Measurements from ENCODE around the gene PDE9A. TPM values are rescaled to one million over a fixed set of nuclear protein-coding genes. Genes with fewer than 3 reads are reported as not detected.

PDE9A gene
- total and polyA plus RNA-seq, 3 donors from 2014 or later: 5.7 to 6.4 (median 6.3) TPM

DNA sequence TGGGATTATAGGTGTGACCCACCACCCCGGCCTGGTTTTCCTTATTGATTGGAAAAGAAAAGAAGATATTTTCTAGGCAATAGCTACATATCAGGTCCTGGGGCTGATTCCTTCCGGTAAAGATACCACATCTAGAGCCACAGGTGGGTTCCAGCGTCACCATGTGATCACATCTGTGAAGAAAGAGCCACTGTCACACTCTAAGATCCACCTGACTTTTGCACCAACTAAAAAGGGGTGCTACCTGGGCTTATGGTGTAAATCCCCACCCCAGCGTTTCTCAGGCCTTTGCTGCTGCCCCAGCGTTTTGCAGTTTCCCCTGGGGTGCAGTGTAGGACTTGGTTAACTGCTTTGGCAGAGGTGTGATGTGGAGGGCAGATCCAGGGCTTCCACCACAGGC is 22.3 kb upstream of the PDE9A start:
- Histone ChIP-seq H3K36me3 (ENCODE audit: low read depth, missing control alignments) (no peaks in the 10 kb centered on the region), H3K4me1 (no peaks in the 10 kb centered on the region)

DNA sequence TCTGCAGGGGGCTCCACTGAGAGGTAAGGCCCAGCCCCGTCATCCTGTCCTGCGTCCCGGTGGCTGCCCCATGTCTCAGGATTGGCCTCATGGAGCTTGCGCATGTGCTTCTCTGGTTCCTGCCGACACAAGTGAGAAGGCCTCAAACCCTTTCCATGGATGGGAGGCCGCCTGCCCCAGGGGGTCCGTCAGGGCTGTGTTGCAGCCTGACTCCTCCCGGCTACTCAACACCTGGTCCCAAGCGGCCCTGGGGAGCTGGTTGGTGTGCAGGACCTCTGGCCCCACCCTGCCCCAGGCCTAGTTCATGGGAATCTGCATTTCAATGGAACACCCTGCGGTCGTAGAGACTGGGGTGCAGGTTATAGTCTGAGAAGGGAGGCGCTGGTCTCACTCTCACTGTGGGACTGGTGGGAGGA is 21.1 kb upstream of the PDE9A start:
- no peak for DNase-seq
- TF ChIP-seq, protein P1, sequence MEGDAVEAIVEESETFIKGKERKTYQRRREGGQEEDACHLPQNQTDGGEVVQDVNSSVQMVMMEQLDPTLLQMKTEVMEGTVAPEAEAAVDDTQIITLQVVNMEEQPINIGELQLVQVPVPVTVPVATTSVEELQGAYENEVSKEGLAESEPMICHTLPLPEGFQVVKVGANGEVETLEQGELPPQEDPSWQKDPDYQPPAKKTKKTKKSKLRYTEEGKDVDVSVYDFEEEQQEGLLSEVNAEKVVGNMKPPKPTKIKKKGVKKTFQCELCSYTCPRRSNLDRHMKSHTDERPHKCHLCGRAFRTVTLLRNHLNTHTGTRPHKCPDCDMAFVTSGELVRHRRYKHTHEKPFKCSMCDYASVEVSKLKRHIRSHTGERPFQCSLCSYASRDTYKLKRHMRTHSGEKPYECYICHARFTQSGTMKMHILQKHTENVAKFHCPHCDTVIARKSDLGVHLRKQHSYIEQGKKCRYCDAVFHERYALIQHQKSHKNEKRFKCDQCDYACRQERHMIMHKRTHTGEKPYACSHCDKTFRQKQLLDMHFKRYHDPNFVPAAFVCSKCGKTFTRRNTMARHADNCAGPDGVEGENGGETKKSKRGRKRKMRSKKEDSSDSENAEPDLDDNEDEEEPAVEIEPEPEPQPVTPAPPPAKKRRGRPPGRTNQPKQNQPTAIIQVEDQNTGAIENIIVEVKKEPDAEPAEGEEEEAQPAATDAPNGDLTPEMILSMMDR (IDR thresholded peaks at IDR 0.05): no peak
- no peak for TF ChIP-seq POLR2A (IDR thresholded peaks at IDR 0.05)

More for the DNA sequence above, 22.3 kb upstream of the PDE9A start:
- TF ChIP-seq, protein P1 (IDR thresholded peaks at IDR 0.05): no peak
- no peak for TF ChIP-seq POLR2A (IDR thresholded peaks at IDR 0.05)
- intact Hi-C loops (cut with DNase I; ENCODE audit: low total_unique reads): no loop called here
- H3K9me3 ChIP-seq: no peaks in the 10 kb centered on the region
- DNase-seq: no peak
- no peaks in the 10 kb centered on the region for H3K27me3 ChIP-seq
- no peak overlapping the region for H3K4me3 ChIP-seq
- 80 to 90% methylated on average over 4 to 5 of the region's 5 CpGs for WGBS, 2 donors
- no peak overlapping the region for H3K27ac ChIP-seq

DNA sequence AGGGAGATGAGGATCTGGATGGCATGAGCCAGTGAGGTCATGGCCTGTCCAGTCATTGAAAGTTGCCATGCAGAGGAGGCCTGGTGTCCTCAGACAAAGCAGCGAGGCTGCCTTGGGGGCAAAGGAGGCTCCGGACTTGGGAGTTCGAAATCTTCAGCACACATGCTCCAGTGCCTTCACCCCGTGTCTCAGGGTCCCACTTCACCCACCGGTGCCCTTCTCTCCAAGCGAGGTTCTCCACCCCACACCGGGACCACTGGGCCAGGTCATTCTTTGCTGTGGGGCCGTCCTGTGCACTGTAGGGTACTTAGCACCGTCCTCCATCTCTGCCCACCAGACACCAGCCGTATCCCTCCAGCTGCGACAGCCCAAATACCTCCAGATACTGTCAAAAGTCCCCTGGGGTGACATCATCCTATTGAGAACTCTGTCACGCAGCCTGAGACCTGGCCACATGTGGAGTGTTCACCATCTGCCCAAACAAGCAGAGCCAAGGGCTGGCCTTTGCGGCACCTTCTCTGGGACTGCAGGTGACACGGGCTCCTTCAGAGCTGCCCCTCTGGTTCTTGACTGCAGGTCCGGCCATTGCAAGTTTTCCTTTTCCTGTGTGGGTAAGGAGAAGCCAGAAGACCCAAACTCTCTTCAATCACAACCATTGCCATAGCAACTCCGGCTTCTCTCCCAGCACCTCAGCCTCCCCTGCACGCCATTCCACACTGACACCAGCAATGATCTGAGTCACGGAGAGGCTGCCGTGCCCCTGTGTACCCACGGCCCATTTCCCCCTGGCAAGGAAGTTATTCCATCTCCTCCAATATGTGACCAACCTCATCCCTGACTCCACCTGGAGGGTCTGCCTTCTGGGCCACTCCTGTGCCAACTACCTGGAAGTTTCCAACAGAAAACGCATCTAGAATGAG is 20.4 kb upstream of the PDE9A start:
- H3K4me1 ChIP-seq: no peaks in the 10 kb centered on the region
- intact Hi-C loops (cut with DNase I; ENCODE audit: low total_unique reads): no loop called here
- TF ChIP-seq, protein P1 (IDR thresholded peaks at IDR 0.05): no peak
- TF ChIP-seq POLR2A (IDR thresholded peaks at IDR 0.05): no peak
- DNase-seq: no peak
- no peak overlapping the region for H3K27ac ChIP-seq
- H3K9me3 ChIP-seq: no peaks in the 10 kb centered on the region
- H3K36me3 ChIP-seq (ENCODE audit: low read depth, missing control alignments): no peaks in the 10 kb centered on the region
- H3K4me3 ChIP-seq: no peak overlapping the region
- WGBS, 2 donors: 89 to 90% methylated on average over 21 of the region's 21 CpGs
- no peaks in the 10 kb centered on the region for H3K27me3 ChIP-seq

More for the DNA sequence above, 21.1 kb upstream of the PDE9A start:
- H3K4me3 ChIP-seq: no peak overlapping the region
- no peaks in the 10 kb centered on the region for H3K36me3 ChIP-seq (ENCODE audit: low read depth, missing control alignments)
- intact Hi-C loops (cut with DNase I; ENCODE audit: low total_unique reads): no loop called here
- H3K27me3 ChIP-seq: no peaks in the 10 kb centered on the region
- 91 to 94% methylated on average over 7 to 12 of the region's 12 CpGs for WGBS, 2 donors
- no peak overlapping the region for H3K27ac ChIP-seq
- no peaks in the 10 kb centered on the region for H3K9me3 ChIP-seq
- H3K4me1 ChIP-seq: no peaks in the 10 kb centered on the region

DNA sequence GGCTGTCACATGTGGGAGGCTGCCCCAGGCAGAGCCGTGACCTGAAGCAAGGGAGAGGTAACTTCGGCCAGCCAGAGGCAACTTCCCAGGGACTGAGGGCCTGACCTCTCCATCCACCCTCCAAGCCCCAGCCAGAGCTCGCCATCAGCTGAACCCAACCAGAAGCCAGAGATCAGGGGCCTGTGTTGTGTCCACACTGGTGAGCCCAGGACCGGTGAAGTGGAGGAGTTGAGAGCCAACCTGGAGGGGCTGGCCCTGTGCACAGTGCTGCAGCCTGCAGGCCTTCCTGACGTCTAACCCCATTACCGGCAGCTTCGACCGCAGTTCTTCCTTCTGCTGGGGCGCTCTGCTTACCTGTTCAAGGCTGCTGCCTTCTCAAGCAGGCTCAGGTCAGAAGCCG is 19.6 kb upstream of the PDE9A start:
- H3K27me3 ChIP-seq: no peaks in the 10 kb centered on the region
- no peaks in the 10 kb centered on the region for H3K9me3 ChIP-seq
- H3K36me3 ChIP-seq (ENCODE audit: low read depth, missing control alignments): no peaks in the 10 kb centered on the region
- DNase-seq: no peak
- H3K4me3 ChIP-seq: no peak overlapping the region
- no peaks in the 10 kb centered on the region for H3K4me1 ChIP-seq
- TF ChIP-seq POLR2A (IDR thresholded peaks at IDR 0.05): no peak
- TF ChIP-seq, protein P1 (IDR thresholded peaks at IDR 0.05): no peak
- intact Hi-C loops (cut with DNase I; ENCODE audit: low total_unique reads): no loop called here
- H3K27ac ChIP-seq: no peak overlapping the region
- WGBS, 2 donors: 87 to 96% methylated on average over 8 to 10 of the region's 10 CpGs

All from testis (tissue), 3 donors.